ENCODE measurements around the gene KLRB1.

DNA sequence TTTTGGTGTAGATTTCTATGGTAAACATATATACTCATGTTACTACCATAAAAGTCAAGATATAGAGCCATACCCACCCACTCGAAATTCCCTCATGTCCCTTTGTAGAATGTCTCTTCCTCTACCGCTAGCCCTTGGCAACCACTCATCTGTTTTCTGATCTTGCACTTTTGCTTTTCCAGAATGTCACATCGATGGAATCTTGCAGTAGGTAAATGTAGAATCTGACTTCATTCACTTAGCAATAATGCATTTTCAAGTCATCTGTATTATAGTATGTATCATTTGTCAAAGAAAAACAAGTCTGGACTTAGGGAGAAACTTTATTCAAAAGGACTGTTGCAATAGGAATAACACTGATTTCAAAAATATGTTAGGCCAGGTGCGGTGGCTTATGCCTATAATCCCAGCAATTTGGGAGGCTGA is 42.4 kb upstream of the KLRB1 start:
- TF ChIP-seq, protein P1, sequence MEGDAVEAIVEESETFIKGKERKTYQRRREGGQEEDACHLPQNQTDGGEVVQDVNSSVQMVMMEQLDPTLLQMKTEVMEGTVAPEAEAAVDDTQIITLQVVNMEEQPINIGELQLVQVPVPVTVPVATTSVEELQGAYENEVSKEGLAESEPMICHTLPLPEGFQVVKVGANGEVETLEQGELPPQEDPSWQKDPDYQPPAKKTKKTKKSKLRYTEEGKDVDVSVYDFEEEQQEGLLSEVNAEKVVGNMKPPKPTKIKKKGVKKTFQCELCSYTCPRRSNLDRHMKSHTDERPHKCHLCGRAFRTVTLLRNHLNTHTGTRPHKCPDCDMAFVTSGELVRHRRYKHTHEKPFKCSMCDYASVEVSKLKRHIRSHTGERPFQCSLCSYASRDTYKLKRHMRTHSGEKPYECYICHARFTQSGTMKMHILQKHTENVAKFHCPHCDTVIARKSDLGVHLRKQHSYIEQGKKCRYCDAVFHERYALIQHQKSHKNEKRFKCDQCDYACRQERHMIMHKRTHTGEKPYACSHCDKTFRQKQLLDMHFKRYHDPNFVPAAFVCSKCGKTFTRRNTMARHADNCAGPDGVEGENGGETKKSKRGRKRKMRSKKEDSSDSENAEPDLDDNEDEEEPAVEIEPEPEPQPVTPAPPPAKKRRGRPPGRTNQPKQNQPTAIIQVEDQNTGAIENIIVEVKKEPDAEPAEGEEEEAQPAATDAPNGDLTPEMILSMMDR (conservative IDR thresholded peaks at IDR 0.05) = no peak
- no peak for TF ChIP-seq ZFX (IDR thresholded peaks at IDR 0.05)
